PC-9 (cell line): ENCODE results near the gene FAM171A1. TPM values are rescaled to one million over a fixed set of nuclear protein-coding genes. Genes with fewer than 3 reads are reported as not detected.

Source experiments
- BruUV-seq: library from RNA; stranded (reverse); fragments of 400-500 nt; replicated peaks from 2 replicates; lab custom pipeline; 2021; lab: Mats Ljungman, UMichigan
- CTCF ChIA-PET: fragments of 300-600 bp; sonication (Branson Sonifier 250); formaldehyde crosslinking; loops from one replicate; lab custom pipeline; 2022; ENCODE audit warnings: antibody characterized with exemption; lab: Charles Lee
- POLR2A ChIA-PET: fragments of 300-600 bp; sonication (Branson Sonifier 250); formaldehyde crosslinking; loops from one replicate; lab custom pipeline; 2022; ENCODE audit warnings: antibody characterized with exemption; ENCODE audit not compliant: unreplicated experiment; lab: Charles Lee
- DNase-seq, 2 experiments: peaks; one replicate each; pipeline versions ENCODE4 v3.0.0 to v3.0.0-alpha.2; 2015 to 2022; ENCODE audit warnings: mixed read lengths in 1 of 2
- H2AFZ ChIP-seq: fragments of 200-600 bp; sonication (generic); 2 replicates; pipeline ENCODE4 v1.8.1; 2017; ENCODE audit warnings: antibody characterized with exemption
- H3F3A ChIP-seq: fragments of 200-600 bp; sonication (generic); 2 replicates; pipeline ENCODE4 v1.8.1; 2017; ENCODE audit warnings: antibody characterized with exemption, mild to moderate bottlenecking, low read depth; ENCODE audit not compliant: insufficient read depth
- H3K27ac ChIP-seq: fragments of 200-600 bp; sonication (generic); 2 replicates; pipeline ENCODE4 v1.6.1; 2016; ENCODE audit warnings: mixed run types
- H3K27me3 ChIP-seq: fragments of 200-600 bp; sonication (generic); 2 replicates; pipeline ENCODE4 v1.6.1; 2016; ENCODE audit warnings: low read depth, mixed run types; ENCODE audit not compliant: insufficient read depth
- H3K36me3 ChIP-seq: fragments of 200-600 bp; sonication (generic); 2 replicates; pipeline ENCODE4 v1.6.1; 2016; ENCODE audit warnings: low read depth, mixed run types
- H3K4me1 ChIP-seq: fragments of 200-600 bp; sonication (generic); replicated peaks from 2 replicates; pipeline ENCODE4 v1.6.1; 2016; ENCODE audit warnings: mixed run types; ENCODE audit not compliant: insufficient read depth
- H3K4me2 ChIP-seq: fragments of 200-600 bp; sonication (generic); 2 replicates; pipeline ENCODE4 v1.6.1; 2017; ENCODE audit warnings: mixed run types
- H3K4me3 ChIP-seq: fragments of 200-600 bp; sonication (generic); 2 replicates; pipeline ENCODE4 v1.6.1; 2016; ENCODE audit warnings: mixed run types
- H3K79me2 ChIP-seq: fragments of 200-600 bp; sonication (generic); 2 replicates; pipeline ENCODE4 v1.6.1; 2017; ENCODE audit warnings: low read depth, mixed run types
- H3K9me2 ChIP-seq: fragments of 200-600 bp; sonication (generic); 2 replicates; pipeline ENCODE4 v1.8.1; 2017; ENCODE audit warnings: mild to moderate bottlenecking; ENCODE audit not compliant: insufficient read depth
- H3K9me3 ChIP-seq: fragments of 200-600 bp; sonication (generic); 2 replicates; pipeline ENCODE4 v1.8.1; 2016; ENCODE audit warnings: low read depth; ENCODE audit not compliant: insufficient read depth
- H4K20me1 ChIP-seq: fragments of 200-600 bp; sonication (generic); 2 replicates; pipeline ENCODE4 v1.8.1; 2017; ENCODE audit not compliant: insufficient read depth
- EZH2 ChIP-seq: fragments of 200-600 bp; sonication (generic); IDR thresholded peaks from 2 replicates; pipeline ENCODE4 v1.8.0; 2017; ENCODE audit warnings: antibody characterized with exemption, low read depth
- intact Hi-C: fragments of 100-400 bp; cut with micrococcal nuclease; formaldehyde crosslinking; loops from one replicate; pipeline ENCODE4 v1.10.0; 2022; ENCODE audit not compliant: unreplicated experiment
- total RNA-seq: library from RNA; stranded (reverse); gene quantifications from 2 replicates; pipeline ENCODE4 v1.2.3, GENCODE V29; 2021
- TF ChIP-seq, protein P1 (sequence below): fragments of 200-600 bp; sonication (generic); conservative IDR thresholded peaks from 2 replicates; pipeline ENCODE4 v1.6.1; 2017; ENCODE audit warnings: mixed run types, antibody characterized with exemption, mild to moderate bottlenecking, moderate library complexity

The FAM171A1 gene
- total RNA-seq, 1 experiment from 2014 or later, result 3.0 TPM

DNA sequence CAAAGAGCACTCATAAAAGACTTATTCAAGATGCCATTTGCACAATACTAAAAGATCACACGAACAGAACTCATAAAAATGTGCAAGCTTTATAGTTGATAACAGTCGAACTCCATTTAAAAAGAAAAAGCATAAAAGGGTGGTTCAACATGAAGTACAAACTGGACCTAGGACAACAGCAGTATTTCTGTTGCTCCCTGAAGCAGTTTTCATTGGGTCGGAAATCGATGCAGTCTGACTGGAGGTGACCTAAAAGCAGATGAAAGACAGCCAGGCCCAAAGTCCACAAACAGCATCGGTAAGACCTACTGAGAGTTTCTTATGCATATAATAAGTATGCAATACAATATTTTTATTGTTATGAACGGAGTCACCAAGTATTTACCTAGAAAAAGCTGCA lies 23.9 kb downstream of the FAM171A1 start:
- Histone ChIP-seq H3K4me2 (no peak overlapping the region), H3K36me3 (no peaks in the 10 kb centered on the region), H3K79me2 (no peaks in the 10 kb centered on the region), H2AFZ (no peak overlapping the region), H3K27me3 (peaks cover 83% of the 10 kb centered on the region), H3K9me2 (no peaks in the 10 kb centered on the region), H3K9me3 (no peaks in the 10 kb centered on the region), H3F3A (no peaks in the 10 kb centered on the region), H3K27ac (no peak overlapping the region), H3K4me1 (no peaks in the 10 kb centered on the region), H4K20me1 (no peaks in the 10 kb centered on the region), H3K4me3 (no peak overlapping the region)
- ChIA-PET POLR2A (no interaction called here), CTCF (no interaction called here)
- DNase-seq, result no peak
- intact Hi-C loops, result no loop called here
- BruUV-seq, result no TSS peak
- no peak for TF ChIP-seq EZH2
- TF ChIP-seq, protein P1, sequence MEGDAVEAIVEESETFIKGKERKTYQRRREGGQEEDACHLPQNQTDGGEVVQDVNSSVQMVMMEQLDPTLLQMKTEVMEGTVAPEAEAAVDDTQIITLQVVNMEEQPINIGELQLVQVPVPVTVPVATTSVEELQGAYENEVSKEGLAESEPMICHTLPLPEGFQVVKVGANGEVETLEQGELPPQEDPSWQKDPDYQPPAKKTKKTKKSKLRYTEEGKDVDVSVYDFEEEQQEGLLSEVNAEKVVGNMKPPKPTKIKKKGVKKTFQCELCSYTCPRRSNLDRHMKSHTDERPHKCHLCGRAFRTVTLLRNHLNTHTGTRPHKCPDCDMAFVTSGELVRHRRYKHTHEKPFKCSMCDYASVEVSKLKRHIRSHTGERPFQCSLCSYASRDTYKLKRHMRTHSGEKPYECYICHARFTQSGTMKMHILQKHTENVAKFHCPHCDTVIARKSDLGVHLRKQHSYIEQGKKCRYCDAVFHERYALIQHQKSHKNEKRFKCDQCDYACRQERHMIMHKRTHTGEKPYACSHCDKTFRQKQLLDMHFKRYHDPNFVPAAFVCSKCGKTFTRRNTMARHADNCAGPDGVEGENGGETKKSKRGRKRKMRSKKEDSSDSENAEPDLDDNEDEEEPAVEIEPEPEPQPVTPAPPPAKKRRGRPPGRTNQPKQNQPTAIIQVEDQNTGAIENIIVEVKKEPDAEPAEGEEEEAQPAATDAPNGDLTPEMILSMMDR, result no peak

GRCh38 chr10:15346440-15347141 lies 24.5 kb downstream of the FAM171A1 start:
- Histone ChIP-seq H3F3A (no peaks in the 10 kb centered on the region), H3K4me1 (no peaks in the 10 kb centered on the region), H3K27me3 (peaks cover 88% of the 10 kb centered on the region), H3K9me3 (no peaks in the 10 kb centered on the region), H3K79me2 (no peaks in the 10 kb centered on the region), H3K9me2 (no peaks in the 10 kb centered on the region), H2AFZ (no peak overlapping the region), H3K36me3 (no peaks in the 10 kb centered on the region), H3K27ac (no peak overlapping the region), H3K4me3 (no peak overlapping the region), H4K20me1 (no peaks in the 10 kb centered on the region), H3K4me2 (no peak overlapping the region)
- BruUV-seq, result no TSS peak
- DNase-seq, result no peak
- intact Hi-C loops, result no loop called here
- TF ChIP-seq EZH2, result no peak
- TF ChIP-seq, protein P1, result no peak
- POLR2A ChIA-PET, result no interaction called here
- CTCF ChIA-PET, result no interaction called here

- BruUV-seq, result no TSS peak
- TF ChIP-seq EZH2, result no peak
- TF ChIP-seq, protein P1, result no peak
- no peak overlapping the region for H2AFZ ChIP-seq
- CTCF ChIA-PET, result no interaction called here
- no peaks in the 10 kb centered on the region for H3K9me2 ChIP-seq
- no peak overlapping the region for H3K27ac ChIP-seq
- H3F3A ChIP-seq, result no peaks in the 10 kb centered on the region
- H3K79me2 ChIP-seq, result no peaks in the 10 kb centered on the region
- intact Hi-C loops, result no loop called here
- H3K4me1 ChIP-seq, result no peaks in the 10 kb centered on the region
- peaks cover 93% of the 10 kb centered on the region for H3K27me3 ChIP-seq
- H3K9me3 ChIP-seq, result no peaks in the 10 kb centered on the region
- no peak for DNase-seq
- no peaks in the 10 kb centered on the region for H3K36me3 ChIP-seq
- no peaks in the 10 kb centered on the region for H4K20me1 ChIP-seq
- H3K4me3 ChIP-seq, result no peak overlapping the region
- H3K4me2 ChIP-seq, result no peak overlapping the region
- POLR2A ChIA-PET, result no interaction called here
These were observed 25.6 kb downstream of the FAM171A1 start for GRCh38 chr10:15345450-15345849.
